IMR-90 (cell line): ENCODE results near the gene DNAJC11.

Experiments used
- BHLHE40 ChIP-seq: fragments of 150-350 bp; IDR thresholded peaks from 2 replicates; pipeline ENCODE4 v1.6.1; 2016; ENCODE audit warnings: mild to moderate bottlenecking, low read depth, low read length
- CEBPB ChIP-seq: IDR thresholded peaks from 2 replicates; pipeline ENCODE4 v1.6.1; 2012; ENCODE audit warnings: low read depth, low read length, improper control_type of control experiment
- CHD1 ChIP-seq: IDR thresholded peaks from 2 replicates; pipeline ENCODE4 v1.6.1; 2012; ENCODE audit warnings: low read depth, low read length, improper control_type of control experiment
- ELK1 ChIP-seq: fragments of 150-350 bp; IDR thresholded peaks from 2 replicates; pipeline ENCODE4 v1.6.1; 2016; ENCODE audit warnings: low read depth, mild to moderate bottlenecking, low read length, moderate library complexity, borderline replicate concordance
- MAFK ChIP-seq: IDR thresholded peaks from 2 replicates; pipeline ENCODE4 v1.6.1; 2012; ENCODE audit warnings: low read depth, low read length, improper control_type of control experiment
- MAZ ChIP-seq: IDR thresholded peaks from 2 replicates; pipeline ENCODE4 v1.6.1; 2012; ENCODE audit warnings: low read depth, mild to moderate bottlenecking, low read length, improper control_type of control experiment, moderate library complexity, borderline replicate concordance
- MXI1 ChIP-seq: IDR thresholded peaks from 2 replicates; pipeline ENCODE4 v1.6.1; 2012; ENCODE audit warnings: low read depth, mild to moderate bottlenecking, low read length, moderate library complexity, borderline replicate concordance
- POLR2A ChIP-seq: IDR thresholded peaks from 2 replicates; pipeline ENCODE4 v1.6.1; 2012; ENCODE audit warnings: mild to moderate bottlenecking, low read depth, low read length
- RAD21 ChIP-seq: IDR thresholded peaks from 2 replicates; pipeline ENCODE4 v1.6.1; 2012; ENCODE audit warnings: low read length, improper control_type of control experiment
- RCOR1 ChIP-seq: IDR thresholded peaks from 2 replicates; pipeline ENCODE4 v1.6.1; 2012; ENCODE audit warnings: mild to moderate bottlenecking, low read length, improper control_type of control experiment; ENCODE audit not compliant: insufficient replicate concordance
- RFX5 ChIP-seq: IDR thresholded peaks from 2 replicates; pipeline ENCODE4 v1.8.0; 2012; ENCODE audit warnings: low read depth, mild to moderate bottlenecking, low read length, moderate library complexity
- SMC3 ChIP-seq: fragments of 150-350 bp; IDR thresholded peaks from 2 replicates; pipeline ENCODE4 v1.6.1; 2016; ENCODE audit warnings: low read depth, mild to moderate bottlenecking, antibody characterized with exemption, low read length, moderate library complexity
- USF2 ChIP-seq: fragments of 150-350 bp; IDR thresholded peaks from 2 replicates; pipeline ENCODE4 v1.6.1; 2017; ENCODE audit warnings: mild to moderate bottlenecking, antibody characterized with exemption, low read length, low read depth
- TF ChIP-seq, protein P1 (sequence below): conservative IDR thresholded peaks from 2 replicates; pipeline ENCODE4 v1.5.1; 2012; ENCODE audit warnings: mild to moderate bottlenecking, low read depth, low read length, improper control_type of control experiment

- TF ChIP-seq, protein P1, sequence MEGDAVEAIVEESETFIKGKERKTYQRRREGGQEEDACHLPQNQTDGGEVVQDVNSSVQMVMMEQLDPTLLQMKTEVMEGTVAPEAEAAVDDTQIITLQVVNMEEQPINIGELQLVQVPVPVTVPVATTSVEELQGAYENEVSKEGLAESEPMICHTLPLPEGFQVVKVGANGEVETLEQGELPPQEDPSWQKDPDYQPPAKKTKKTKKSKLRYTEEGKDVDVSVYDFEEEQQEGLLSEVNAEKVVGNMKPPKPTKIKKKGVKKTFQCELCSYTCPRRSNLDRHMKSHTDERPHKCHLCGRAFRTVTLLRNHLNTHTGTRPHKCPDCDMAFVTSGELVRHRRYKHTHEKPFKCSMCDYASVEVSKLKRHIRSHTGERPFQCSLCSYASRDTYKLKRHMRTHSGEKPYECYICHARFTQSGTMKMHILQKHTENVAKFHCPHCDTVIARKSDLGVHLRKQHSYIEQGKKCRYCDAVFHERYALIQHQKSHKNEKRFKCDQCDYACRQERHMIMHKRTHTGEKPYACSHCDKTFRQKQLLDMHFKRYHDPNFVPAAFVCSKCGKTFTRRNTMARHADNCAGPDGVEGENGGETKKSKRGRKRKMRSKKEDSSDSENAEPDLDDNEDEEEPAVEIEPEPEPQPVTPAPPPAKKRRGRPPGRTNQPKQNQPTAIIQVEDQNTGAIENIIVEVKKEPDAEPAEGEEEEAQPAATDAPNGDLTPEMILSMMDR: no peak
- TF ChIP-seq POLR2A (no peak), RCOR1 (no peak), ELK1 (no peak), MAZ (no peak), SMC3 (no peak), RFX5 (no peak), USF2 (no peak), MXI1 (no peak), MAFK (no peak), BHLHE40 (no peak), CEBPB (no peak), CHD1 (no peak), RAD21 (no peak)
Measured at GRCh38 chr1:6627031-6627430, 74.6 kb downstream of the DNAJC11 start.
